KOPT-K1 (cell line): Measurements from ENCODE around the gene FOXJ1.

Source experiments
- H3K27ac ChIP-seq: fragments of 200-600 bp; sonication (generic); 2 replicates; pipeline ENCODE4 v1.5.1; 2016; ENCODE audit warnings: antibody characterized with exemption, mild to moderate bottlenecking, low read depth, low read length; ENCODE audit not compliant: poor library complexity, severe bottlenecking
- H3K36me3 ChIP-seq: fragments of 200-600 bp; sonication (generic); 2 replicates; pipeline ENCODE4 v1.5.1; 2017; ENCODE audit warnings: antibody characterized with exemption, mild to moderate bottlenecking, low read length, moderate library complexity; ENCODE audit not compliant: insufficient read depth
- H3K9me3 ChIP-seq: fragments of 200-600 bp; sonication (generic); 2 replicates; pipeline ENCODE4 v1.5.1; 2017; ENCODE audit warnings: antibody characterized with exemption, low read length, mild to moderate bottlenecking; ENCODE audit not compliant: insufficient read depth, poor library complexity, severe bottlenecking

The FOXJ1 gene

GRCh38 chr17:76152591-76152990 lies 11.5 kb upstream of the FOXJ1 start:
- Histone ChIP-seq H3K36me3 (peaks cover 21% of the 10 kb centered on the region; the same call in 1 of the 2 replicates), H3K9me3 (no peaks in the 10 kb centered on the region), H3K27ac (no peak overlapping the region)

DNA sequence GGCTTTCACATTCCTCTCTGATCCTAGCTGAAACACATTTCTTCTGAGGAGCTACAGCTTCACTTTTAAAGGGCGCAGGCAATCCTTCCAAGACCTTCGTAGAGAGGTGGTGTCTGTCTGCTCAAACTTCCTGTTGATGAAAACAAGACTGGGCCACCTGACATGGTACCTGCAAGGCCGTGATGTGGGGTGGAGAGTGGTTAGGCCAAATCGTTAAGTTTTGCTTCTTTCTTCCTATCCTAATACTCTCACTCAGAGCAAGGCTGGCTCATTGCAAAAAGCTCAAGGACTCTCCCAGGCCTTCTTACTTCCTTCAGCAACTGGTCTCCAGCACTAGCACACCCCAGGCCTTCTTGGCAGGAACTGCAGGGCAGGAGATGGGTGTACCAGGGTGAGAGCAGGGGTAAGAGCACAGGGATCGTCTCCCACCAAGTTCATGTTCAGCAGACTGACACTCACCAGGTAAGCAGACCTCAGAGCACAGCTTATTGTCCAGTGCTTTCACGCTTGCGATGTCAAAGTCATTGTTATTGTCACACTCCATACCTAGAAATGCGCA lies 10.9 kb upstream of the FOXJ1 start:
- Histone ChIP-seq H3K9me3 (no peaks in the 10 kb centered on the region), H3K27ac (no peak overlapping the region), H3K36me3 (peaks cover 20% of the 10 kb centered on the region; the same call in 1 of the 2 replicates)

DNA sequence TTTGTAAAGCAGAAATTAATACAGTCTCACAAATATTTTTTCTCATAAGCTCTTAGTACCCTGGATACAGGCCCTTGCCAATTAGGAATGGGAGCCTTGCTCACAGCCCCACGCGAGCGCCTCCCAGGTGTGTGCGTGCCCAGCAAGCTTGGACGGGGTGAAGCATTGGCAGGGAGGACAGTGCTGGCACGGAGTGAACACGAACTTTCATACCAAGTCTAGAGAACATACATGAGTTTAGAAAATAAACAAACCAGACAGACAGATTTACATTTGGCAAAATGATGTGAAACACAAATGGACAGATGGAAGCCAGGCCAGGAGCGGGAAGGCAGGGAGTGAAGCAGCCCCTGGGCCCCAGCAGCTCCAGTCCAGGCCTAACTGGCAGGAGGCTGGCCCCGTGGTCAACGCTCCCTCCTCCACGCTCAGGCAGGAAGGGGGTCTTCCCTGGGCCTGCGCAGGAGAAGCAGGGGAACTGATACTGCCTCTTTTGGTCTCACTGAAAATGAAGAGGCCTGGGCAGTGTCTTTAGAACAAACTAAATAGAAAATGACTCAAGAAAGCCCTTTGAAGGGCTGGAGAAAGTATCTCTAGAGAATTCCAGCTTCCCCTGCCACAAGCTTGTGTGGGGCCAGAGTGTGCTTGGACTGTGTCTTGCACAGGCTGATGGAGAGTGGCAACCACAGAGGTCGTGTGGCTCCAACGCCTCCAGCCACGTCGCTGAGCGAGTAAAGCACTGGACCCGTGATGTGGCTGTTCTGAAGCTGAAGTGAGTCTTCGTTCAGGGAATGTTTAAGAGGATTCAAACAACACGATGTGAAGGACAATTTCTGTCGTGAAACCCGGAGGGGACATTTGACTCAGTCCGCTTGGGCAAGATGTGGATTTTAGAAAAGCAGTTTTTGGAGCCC lies 9.9 kb upstream of the FOXJ1 start:
- no peaks in the 10 kb centered on the region for H3K9me3 ChIP-seq
- no peak overlapping the region for H3K27ac ChIP-seq
- peaks cover 17% of the 10 kb centered on the region; the same call in 1 of the 2 replicates for H3K36me3 ChIP-seq

- peaks cover 16% of the 10 kb centered on the region; the same call in 1 of the 2 replicates for H3K36me3 ChIP-seq
- H3K9me3 ChIP-seq = no peaks in the 10 kb centered on the region
- H3K27ac ChIP-seq = no peak overlapping the region
Observed at GRCh38 chr17:76149214-76149613, 8.2 kb upstream of the FOXJ1 start.

GRCh38 chr17:76148015-76148326 lies 6.9 kb upstream of the FOXJ1 start:
- Histone ChIP-seq H3K9me3 (no peaks in the 10 kb centered on the region), H3K27ac (no peak overlapping the region), H3K36me3 (peaks cover 12% of the 10 kb centered on the region; the same call in 1 of the 2 replicates)

DNA sequence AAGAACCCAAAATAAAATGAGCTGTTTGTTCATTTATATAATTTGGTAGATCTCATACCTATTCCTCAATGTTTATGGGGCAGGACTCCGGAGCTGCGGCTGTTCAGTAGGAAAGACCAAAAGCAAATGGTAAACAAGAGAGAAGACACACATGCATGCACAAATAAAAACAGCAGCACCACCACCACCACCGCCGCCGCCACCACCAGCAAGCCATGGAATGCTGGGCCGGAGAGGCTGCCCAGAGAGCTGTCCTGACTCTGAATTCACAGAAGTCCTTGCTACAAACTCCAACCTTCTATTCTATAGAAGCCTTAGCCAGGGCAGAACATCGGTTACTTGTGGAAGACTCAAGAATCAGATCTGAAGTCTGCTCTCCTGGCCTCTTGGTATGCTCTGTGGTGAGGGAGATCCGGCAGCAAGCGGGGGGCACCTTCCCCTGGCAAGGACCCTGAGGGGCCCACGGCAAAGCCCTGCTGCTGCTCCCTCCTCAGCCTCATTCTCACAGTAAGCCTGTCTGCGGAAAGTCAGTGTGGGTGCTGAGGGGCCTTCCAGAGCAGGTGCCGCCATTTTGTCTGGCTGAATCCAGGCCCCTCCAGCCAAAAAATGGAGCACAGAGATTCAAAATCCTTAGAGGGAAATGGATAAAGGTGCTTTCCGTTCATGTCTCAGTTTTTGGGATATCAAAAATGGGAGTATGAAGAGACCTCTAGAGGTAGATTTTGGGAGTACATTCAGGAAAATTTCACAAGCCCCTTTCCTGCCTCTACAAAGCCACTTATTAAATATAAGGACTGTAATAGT lies 6.4 kb upstream of the FOXJ1 start:
- H3K36me3 ChIP-seq = peaks cover 11% of the 10 kb centered on the region; the same call in 1 of the 2 replicates
- no peak overlapping the region for H3K27ac ChIP-seq
- H3K9me3 ChIP-seq = no peaks in the 10 kb centered on the region

DNA sequence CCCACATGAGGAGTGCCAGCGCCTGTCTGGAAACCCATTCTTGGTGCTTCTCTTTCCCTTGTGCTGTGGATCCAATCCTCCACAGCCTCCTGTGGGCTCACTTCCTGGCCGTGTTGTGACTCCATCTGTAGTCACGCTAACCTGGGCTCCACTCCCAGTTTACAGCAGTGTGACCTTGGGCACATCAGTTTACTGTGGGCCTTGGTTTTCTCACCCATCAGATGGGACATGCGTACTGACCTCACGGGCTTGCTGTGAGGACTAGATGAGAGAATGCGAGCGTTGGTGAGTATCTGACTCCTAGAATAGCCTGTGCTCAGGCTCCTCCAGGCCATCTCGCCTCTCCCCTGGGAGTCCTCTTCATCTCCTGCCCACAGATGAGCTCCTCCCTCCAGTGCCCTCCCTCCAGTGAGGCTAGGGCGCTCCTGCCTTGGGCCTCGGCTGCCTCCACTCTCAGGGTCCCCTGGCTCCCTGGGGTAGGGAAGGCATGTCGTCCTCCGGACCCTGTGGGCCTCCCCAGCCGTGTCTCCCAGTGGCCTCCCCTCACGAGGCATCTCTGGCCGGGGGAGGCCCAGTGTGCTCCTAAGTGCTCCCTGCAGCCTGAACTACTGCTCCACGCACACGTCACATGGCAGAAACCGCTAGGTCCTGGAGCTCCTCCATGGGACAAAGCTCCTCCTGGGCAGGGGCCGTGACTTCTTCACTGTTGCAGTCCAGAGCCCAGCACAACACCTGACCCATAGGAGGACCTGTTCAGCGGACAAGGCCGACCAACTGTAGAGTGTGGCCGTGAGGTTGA lies 5.2 kb upstream of the FOXJ1 start:
- H3K36me3 ChIP-seq = peaks cover under 1% of the 10 kb centered on the region; the same call in 1 of the 2 replicates
- H3K27ac ChIP-seq = peak overlapping the region; percentile 74

GRCh38 chr17:76145231-76146052 lies 4.4 kb upstream of the FOXJ1 start:
- Histone ChIP-seq H3K36me3 (no peaks in the 10 kb centered on the region), H3K9me3 (no peaks in the 10 kb centered on the region), H3K27ac (peak overlapping the region; percentile 74)

More for the DNA sequence above, 5.2 kb upstream of the FOXJ1 start:
- no peaks in the 10 kb centered on the region for H3K9me3 ChIP-seq

- Histone ChIP-seq H3K9me3 (no peaks in the 10 kb centered on the region), H3K27ac (peak overlapping the region; percentile 74), H3K36me3 (no peaks in the 10 kb centered on the region)
Observed at GRCh38 chr17:76142585-76143041, 1.6 kb upstream of the FOXJ1 start.

GRCh38 chr17:76142039-76142584 lies 1.1 kb upstream of the FOXJ1 start:
- H3K9me3 ChIP-seq = no peaks in the 10 kb centered on the region
- H3K36me3 ChIP-seq = no peaks in the 10 kb centered on the region
- H3K27ac ChIP-seq = peak overlapping the region; percentile 74

- no peaks in the 10 kb centered on the region for H3K9me3 ChIP-seq
- H3K36me3 ChIP-seq = no peaks in the 10 kb centered on the region
- no peak overlapping the region for H3K27ac ChIP-seq
Observed at GRCh38 chr17:76140661-76141211, 309 bp downstream of the FOXJ1 start.

DNA sequence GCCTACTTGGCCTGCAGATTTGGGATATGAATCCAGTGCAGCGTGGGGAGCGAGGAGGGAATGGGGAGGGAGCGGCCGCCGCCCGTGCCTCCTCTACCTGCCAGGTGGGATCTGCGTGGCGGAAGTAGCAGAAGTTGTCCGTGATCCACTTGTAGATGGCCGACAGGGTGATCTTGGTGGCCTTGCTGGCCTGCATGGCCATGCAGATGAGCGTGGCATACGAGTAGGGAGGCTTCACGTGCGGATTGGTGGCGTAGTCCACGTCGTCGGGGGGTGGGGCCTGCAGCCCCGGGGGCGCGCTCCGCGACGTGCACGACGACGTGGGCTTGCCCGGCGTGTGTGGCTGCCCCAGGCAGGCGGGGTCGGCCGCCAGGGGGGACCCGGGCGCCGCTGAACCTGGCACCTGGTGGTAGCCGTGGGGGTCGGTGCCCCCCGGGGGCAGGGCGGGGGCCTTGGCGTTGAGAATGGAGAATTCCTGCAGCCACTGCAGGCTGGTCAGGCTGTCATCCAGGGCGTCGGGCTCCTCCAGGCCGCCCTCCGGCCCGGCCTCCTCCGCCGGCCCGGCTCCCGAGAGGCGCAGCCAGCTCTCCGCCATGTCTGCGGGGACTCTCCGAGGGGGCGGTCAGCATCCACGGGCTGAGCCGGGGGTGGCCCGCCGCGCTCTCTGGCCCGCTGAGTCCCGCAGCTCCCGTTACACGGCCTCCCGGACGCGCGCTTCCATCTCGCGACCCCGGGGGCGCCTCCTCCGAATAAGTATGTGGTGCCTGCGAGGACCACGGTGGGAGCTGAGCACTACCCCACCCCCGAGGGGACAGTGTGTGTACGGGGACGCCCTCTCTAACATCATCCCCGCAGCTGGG lies 1.0 kb downstream of the FOXJ1 start:
- no peak overlapping the region for H3K27ac ChIP-seq
- no peaks in the 10 kb centered on the region for H3K36me3 ChIP-seq
- no peaks in the 10 kb centered on the region for H3K9me3 ChIP-seq
